Lower leg skin (tissue), 4 donors: ENCODE measurements around the gene ZNF526. TPM values are rescaled to one million over a fixed set of nuclear protein-coding genes. Genes with fewer than 3 reads are reported as not detected.
A peak's percentile ranks its signal among the peaks of the same experiment; 100 is the strongest.

Experiments
- DNase-seq, 2 donors: peaks; one replicate each; pipeline ENCODE4 v3.0.0-alpha.2; 2019; ENCODE audit warnings: low spot score in 2 of 2
- H3K4me3 ChIP-seq: fragments of 200-600 bp; sonication (generic); 2 replicates; pipeline ENCODE4 v1.5.1; 2017; ENCODE audit warnings: mild to moderate bottlenecking, low read depth; ENCODE audit not compliant: poor library complexity, severe bottlenecking
- CTCF ChIP-seq, 3 donors: fragments of 450-650 bp; IDR thresholded peaks; one replicate each; pipeline ENCODE4 v1.5.1; 2016; ENCODE audit warnings: antibody characterized with exemption in 3 of 3, mild to moderate bottlenecking in 3 of 3, moderate library complexity in 2 of 3
- POLR2A ChIP-seq, 2 donors: fragments of 450-650 bp; IDR thresholded peaks; one replicate each; pipeline ENCODE4 v1.6.1; 2016 to 2017; ENCODE audit warnings: antibody characterized with exemption in 2 of 2, mild to moderate bottlenecking in 1 of 2, moderate library complexity in 1 of 2
- WGBS, 2 donors: methylation state at CpG; one replicate each; pipeline ENCODE4 v1.1.5; 2018; 5-methylcytosine and 5-hydroxymethylcytosine counted together
- intact Hi-C: fragments of 100-400 bp; cut with DNase I; formaldehyde crosslinking; loops from one replicate; pipeline ENCODE4 v1.15.0; 2023; ENCODE audit warnings: low total_unique reads
- total RNA-seq, 4 donors: library from RNA; depleted of rRNA; stranded (reverse); fragments of >200 nt; gene quantifications; one replicate each; pipeline ENCODE4 v1.1.0, GENCODE V29; 2016

The ZNF526 gene
- total RNA-seq, 4 donors from 2014 or later, result 6.9 to 10.7 (median 8.6) TPM

DNA sequence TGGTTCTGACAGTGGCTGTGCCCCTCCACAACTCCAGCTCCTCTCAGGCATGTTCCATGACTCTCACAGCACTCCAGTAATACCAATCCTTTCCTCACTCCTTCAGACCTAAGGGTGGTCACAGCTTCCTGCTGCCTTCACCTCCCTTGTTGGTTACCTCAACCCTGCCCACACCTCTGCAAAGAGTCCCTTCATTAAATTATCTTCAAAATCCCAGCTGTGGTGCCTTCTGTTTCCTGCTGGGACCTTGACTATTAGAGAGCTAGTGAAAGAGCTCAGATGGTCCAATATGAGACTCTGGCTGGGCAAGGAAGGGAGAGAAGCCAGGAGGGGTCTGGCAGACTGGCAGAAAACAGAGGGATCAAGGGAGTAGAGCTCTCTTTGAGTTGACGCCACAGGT lies 28.8 kb upstream of the ZNF526 start:
- no peak overlapping the region for H3K4me3 ChIP-seq
- intact Hi-C loops, result no loop called here
- 68 to 82% methylated on average over 1 of the region's 1 CpG for WGBS, 2 donors
- no peak for TF ChIP-seq POLR2A (IDR thresholded peaks at IDR 0.05)
- no peak for TF ChIP-seq CTCF (IDR thresholded peaks at IDR 0.05)
- DNase-seq, result no peak

- 52 to 58% methylated on average over 3 of the region's 3 CpGs for WGBS, 2 donors
- intact Hi-C loops, result no loop called here
- no peak for TF ChIP-seq POLR2A (IDR thresholded peaks at IDR 0.05)
- TF ChIP-seq CTCF (IDR thresholded peaks at IDR 0.05), result no peak
- DNase-seq, result peak in 1 of 2 donors; percentile 57
- H3K4me3 ChIP-seq, result no peak overlapping the region
Measured at GRCh38 chr19:42191855-42192254, 28.3 kb upstream of the ZNF526 start.

DNA sequence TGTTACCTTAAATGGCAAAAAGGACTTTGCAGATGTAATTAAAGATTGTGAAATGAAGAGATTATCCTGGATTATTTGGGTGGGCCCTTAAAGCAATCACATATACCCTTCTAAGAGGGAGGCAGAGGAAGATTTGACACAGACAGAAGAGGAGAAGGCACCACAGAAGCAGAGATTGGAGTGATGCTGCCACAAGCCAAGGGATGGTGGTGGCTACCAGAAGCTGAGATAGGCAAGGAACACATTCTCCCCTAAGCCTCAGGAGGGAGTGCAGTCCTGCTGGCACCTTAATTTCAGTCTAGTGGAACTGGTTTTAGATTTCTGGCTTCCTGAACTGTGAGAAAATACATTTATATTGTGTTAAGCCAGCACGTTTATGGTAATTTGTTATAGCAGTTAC lies 26.8 kb upstream of the ZNF526 start:
- intact Hi-C loops, result no loop called here
- H3K4me3 ChIP-seq, result no peak overlapping the region
- DNase-seq, result no peak
- TF ChIP-seq CTCF (IDR thresholded peaks at IDR 0.05) (no peak), POLR2A (IDR thresholded peaks at IDR 0.05) (no peak)
- WGBS, 2 donors, result 52 to 80% methylated on average over 1 of the region's 1 CpG

DNA sequence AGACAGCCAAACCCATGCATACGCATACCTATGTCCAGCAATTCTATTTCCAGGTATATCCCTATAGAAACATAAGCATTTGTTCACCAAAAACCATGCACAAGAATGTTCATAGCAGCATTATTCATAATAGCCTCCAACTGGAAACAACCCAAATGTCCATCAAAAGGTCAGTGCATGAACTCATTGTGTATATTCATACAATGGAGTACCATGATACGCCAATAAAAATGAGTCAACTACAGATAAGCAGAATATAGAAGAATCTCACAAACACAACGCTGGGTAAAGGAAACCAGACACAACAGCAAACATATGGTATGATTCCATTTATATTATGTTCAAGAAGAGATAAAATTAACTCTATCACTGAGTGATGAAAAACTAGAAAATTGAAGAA lies 26.4 kb upstream of the ZNF526 start:
- TF ChIP-seq POLR2A (IDR thresholded peaks at IDR 0.05) (no peak), CTCF (IDR thresholded peaks at IDR 0.05) (no peak)
- DNase-seq, result no peak
- WGBS, 2 donors, result 71 to 73% methylated on average over 3 of the region's 3 CpGs

GRCh38 chr19:42196011-42197001 lies 23.8 kb upstream of the ZNF526 start:
- intact Hi-C loops, result no loop called here
- H3K4me3 ChIP-seq, result no peak overlapping the region
- no peak for DNase-seq
- TF ChIP-seq POLR2A (IDR thresholded peaks at IDR 0.05) (no peak), CTCF (IDR thresholded peaks at IDR 0.05) (no peak)
- WGBS, 2 donors, result 88% methylated on average over 45 to 47 of the region's 47 CpGs

More for the DNA sequence above, 26.4 kb upstream of the ZNF526 start:
- H3K4me3 ChIP-seq, result no peak overlapping the region
- intact Hi-C loops, result no loop called here
